Measurements from ENCODE around the gene MLYCD.

GRCh38 chr16:83940119-83940518 is 41.2 kb downstream of the MLYCD start:
- no peak for TF ChIP-seq CTCF (IDR thresholded peaks at IDR 0.05; ENCODE audit: low read length)
- no peak for TF ChIP-seq EZH2phosphoT487 (IDR thresholded peaks at IDR 0.05; ENCODE audit: low read length)

Measured in MM.1S (cell line).